HG02610 (cell line): ENCODE results near the gene ARHGEF3.

Experiments used
- ATAC-seq: cut with Tn5 transposase; IDR thresholded peaks from one replicate; pipeline ENCODE4 v1.9.1; 2021; ENCODE audit warnings: mild to moderate bottlenecking, moderate library complexity; ENCODE audit not compliant: unreplicated experiment

Gene ARHGEF3

GRCh38 chr3:56688191-56688590 lies 113.6 kb downstream of the ARHGEF3 start:
- peak; percentile 38 for ATAC-seq

- ATAC-seq, result no peak
Observed at GRCh38 chr3:56684029-56684428, 117.7 kb downstream of the ARHGEF3 start.

- peak; percentile 81 for ATAC-seq
Observed at GRCh38 chr3:56683122-56683817, 118.5 kb downstream of the ARHGEF3 start, which contains the start of gene TASOR. TASOR (minus strand) TSS chr3:56683265; CDS start chr3:56683006, 259 bp downstream.

- peak; percentile 65 for ATAC-seq
Observed at GRCh38 chr3:56682462-56683121, 119.2 kb downstream of the ARHGEF3 start.

DNA sequence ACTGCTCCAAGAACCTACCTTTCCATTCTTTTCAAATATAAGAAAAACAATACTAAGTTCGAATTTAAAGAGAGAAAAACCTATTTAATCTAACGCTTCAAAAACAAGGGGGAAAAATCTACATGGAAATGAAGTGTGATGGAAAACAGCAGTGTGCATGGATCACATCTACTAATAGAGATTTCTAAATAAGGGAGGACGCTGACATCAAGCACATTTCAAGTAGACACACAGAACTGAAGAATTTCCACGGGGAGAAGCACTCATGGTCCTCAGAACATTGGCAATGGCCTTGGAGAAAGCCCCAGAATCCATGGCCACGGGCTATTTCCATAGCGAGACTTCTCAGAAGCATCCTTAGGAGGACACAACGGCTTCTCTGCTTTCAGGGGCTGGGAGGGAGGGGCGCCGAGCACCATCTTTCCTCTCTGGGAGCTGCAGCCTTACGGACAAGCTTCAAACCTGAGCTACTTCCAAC lies 119.7 kb downstream of the ARHGEF3 start:
- no peak for ATAC-seq

DNA sequence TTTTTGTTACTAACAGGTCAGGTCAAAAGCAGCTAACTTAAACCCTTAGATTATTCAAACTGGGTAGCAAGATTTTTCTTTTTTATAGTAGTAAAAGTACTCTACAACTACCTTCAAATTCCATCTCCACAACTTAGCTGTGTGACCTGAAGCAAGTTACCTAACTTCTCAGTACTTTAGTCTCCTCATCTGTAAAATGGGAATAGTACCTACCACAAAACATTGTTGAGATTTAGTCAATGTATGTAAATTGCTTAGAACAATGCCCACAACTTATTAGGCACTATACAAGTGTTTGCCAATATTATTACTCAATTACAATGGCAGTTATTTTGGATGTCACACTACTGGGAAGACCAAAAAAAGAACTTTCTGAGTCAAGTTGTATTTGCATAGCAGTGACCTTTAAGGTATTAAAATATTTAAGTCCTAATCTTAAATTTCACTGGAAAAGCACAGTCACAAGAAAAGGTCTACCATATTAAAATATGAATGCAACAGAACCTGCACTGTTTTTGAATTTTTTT lies 121.6 kb downstream of the ARHGEF3 start:
- ATAC-seq, result no peak
